A549 (cell line): ENCODE data around the gene MPRIP. TPM values are rescaled to one million over a fixed set of nuclear protein-coding genes. Genes with fewer than 3 reads are reported as not detected.

Source experiments
- ATAC-seq, 2 experiments: fragments of 200-7000 bp in 1 of 2; fragments of >200 bp in 1 of 2; cut with Nextera tagmentation in 1 of 2; cut with Tn5 transposase in 1 of 2; 3 replicates each; pipeline versions ENCODE4 v1.8.0 to v1.9.1; 2018 to 2020; ENCODE audit warnings: mild to moderate bottlenecking in 1 of 2, moderate library complexity in 1 of 2
- CTCF ChIA-PET: fragments of 300-600 bp; sonication (Branson Sonifier 250); formaldehyde crosslinking; extraction: SDS; loops from one replicate; lab custom pipeline; 2021; ENCODE audit warnings: antibody characterized with exemption, inconsistent platforms; lab: Yijun Ruan, JAX
- POLR2A ChIA-PET: fragments of 350-600 bp; formaldehyde crosslinking; extraction: SDS; loops from one replicate; lab custom pipeline; 2021; ENCODE audit warnings: antibody characterized with exemption, inconsistent platforms; lab: Yijun Ruan, JAX
- DNase-seq, 2 experiments: peaks; one replicate each; pipeline versions ENCODE4 v3.0.0 to v3.0.0-alpha.2; 2011 to 2016; ENCODE audit warnings: low read depth in 1 of 2, low spot score in 1 of 2
- FAIRE-seq: peaks from 2 replicates; lab custom pipeline; 2011; peaks lifted over from hg19 to GRCh38; lab: Jason Lieb, UNC
- H3K27ac ChIP-seq, 2 experiments: fragments of >200 bp; sonication (Bioruptor Twin); formaldehyde crosslinking; 3 replicates each; pipeline ENCODE4 v1.5.1; 2016 to 2017
- H3K4me1 ChIP-seq: fragments of >200 bp; sonication (Bioruptor Twin); formaldehyde crosslinking; 3 replicates; pipeline ENCODE4 v1.6.1; 2016
- H3K4me2 ChIP-seq: fragments of >200 bp; sonication (Bioruptor Twin); formaldehyde crosslinking; 3 replicates; pipeline ENCODE4 v1.6.1; 2016
- H3K4me3 ChIP-seq: fragments of >200 bp; sonication (Bioruptor Twin); formaldehyde crosslinking; 3 replicates; pipeline ENCODE4 v1.5.1; 2016
- H3K9me3 ChIP-seq: fragments of >200 bp; sonication (Bioruptor Twin); formaldehyde crosslinking; 3 replicates; pipeline ENCODE4 v1.6.1; 2016
- ATOH8 ChIP-seq: fragments of 250-450 bp; sonication (Bioruptor Pico); IDR thresholded peaks from 2 replicates; pipeline ENCODE4 v1.5.0; 2020; ENCODE audit warnings: low read depth, mild to moderate bottlenecking, moderate library complexity
- BHLHE40 ChIP-seq: IDR thresholded peaks from 2 replicates; pipeline ENCODE4 v1.6.1; 2012; ENCODE audit warnings: low read depth, low read length, inconsistent platforms
- CBX2 ChIP-seq: fragments of 200-600 bp; sonication (generic); IDR thresholded peaks from 2 replicates; pipeline ENCODE4 v1.6.1; 2016; ENCODE audit warnings: low read depth, mild to moderate bottlenecking, borderline replicate concordance
- CBX8 ChIP-seq: fragments of 200-600 bp; sonication (generic); IDR thresholded peaks from 2 replicates; pipeline ENCODE4 v1.6.1; 2016
- CEBPB ChIP-seq, 2 experiments: fragments of >200 bp in 1 of 2; sonication (Bioruptor Twin) in 1 of 2; formaldehyde crosslinking in 1 of 2; IDR thresholded peaks; 2 replicates each; pipeline ENCODE4 v1.6.1; 2012 to 2016
- E2F6 ChIP-seq: IDR thresholded peaks from 2 replicates; pipeline ENCODE4 v1.6.1; 2012; ENCODE audit warnings: low read depth, borderline replicate concordance
- EHF ChIP-seq: fragments of 250-450 bp; sonication (Bioruptor Pico); IDR thresholded peaks from 2 replicates; pipeline ENCODE4 v1.5.0; 2020; ENCODE audit warnings: mild to moderate bottlenecking
- ELK1 ChIP-seq: fragments of 150-350 bp; IDR thresholded peaks from 2 replicates; pipeline ENCODE4 v1.6.1; 2014; ENCODE audit warnings: low read depth, mild to moderate bottlenecking, low read length
- FOXS1 ChIP-seq: fragments of 250-450 bp; sonication (Bioruptor Pico); IDR thresholded peaks from 2 replicates; pipeline ENCODE4 v1.5.0; 2020; ENCODE audit warnings: mild to moderate bottlenecking, moderate library complexity
- HEYL ChIP-seq: fragments of 250-450 bp; sonication (Bioruptor Pico); IDR thresholded peaks from 2 replicates; pipeline ENCODE4 v1.8.0; 2021; ENCODE audit warnings: mild to moderate bottlenecking, moderate library complexity
- HOXA7 ChIP-seq: fragments of 250-450 bp; sonication (Bioruptor Pico); IDR thresholded peaks from 2 replicates; pipeline ENCODE4 v1.5.0; 2020; ENCODE audit warnings: mild to moderate bottlenecking, moderate library complexity
- MAFK ChIP-seq: fragments of 450-650 bp; IDR thresholded peaks from 2 replicates; pipeline ENCODE4 v1.6.1; 2014; ENCODE audit not compliant: partially characterized antibody
- MAZ ChIP-seq: fragments of 150-350 bp; IDR thresholded peaks from 2 replicates; pipeline ENCODE4 v1.6.1; 2014; ENCODE audit warnings: antibody characterized with exemption, low read depth, low read length, borderline replicate concordance
- NFE2L2 ChIP-seq: fragments of 150-350 bp; conservative IDR thresholded peaks from 2 replicates; pipeline ENCODE4 v1.6.1; 2014; ENCODE audit warnings: low read length
- NPAS2 ChIP-seq: fragments of 250-450 bp; sonication (Bioruptor Pico); IDR thresholded peaks from 2 replicates; pipeline ENCODE4 v1.8.0; 2022; ENCODE audit warnings: mild to moderate bottlenecking, moderate library complexity, borderline replicate concordance
- NR3C1 ChIP-seq: fragments of >200 bp; sonication (Bioruptor Twin); formaldehyde crosslinking; IDR thresholded peaks from 3 replicates; pipeline ENCODE4 v1.6.1; 2017
- SMC3 ChIP-seq: fragments of >200 bp; sonication (Bioruptor Twin); formaldehyde crosslinking; IDR thresholded peaks from 3 replicates; pipeline ENCODE4 v1.6.1; 2018; ENCODE audit warnings: inconsistent platforms
- SREBF2 ChIP-seq: fragments of 450-650 bp; IDR thresholded peaks from 2 replicates; pipeline ENCODE4 v1.6.1; 2014; ENCODE audit warnings: mild to moderate bottlenecking, moderate library complexity
- ZFP36 ChIP-seq: fragments of 450-650 bp; IDR thresholded peaks from 2 replicates; pipeline ENCODE4 v1.6.1; 2014; ENCODE audit warnings: borderline replicate concordance; ENCODE audit not compliant: partially characterized antibody
- ZNF302 ChIP-seq: fragments of 250-450 bp; sonication (Bioruptor Pico); IDR thresholded peaks from 2 replicates; pipeline ENCODE4 v1.9.0; 2021; ENCODE audit warnings: inconsistent platforms, mild to moderate bottlenecking, moderate library complexity
- ZSCAN20 ChIP-seq: fragments of 250-450 bp; sonication (Bioruptor Pico); IDR thresholded peaks from 2 replicates; pipeline ENCODE4 v1.8.0; 2022; ENCODE audit warnings: mild to moderate bottlenecking, moderate library complexity
- WGBS: methylation state at CpG from one replicate; pipeline ENCODE4 v1.1.6; 2017; ENCODE audit errors: missing lambda C conversion rate; 5-methylcytosine and 5-hydroxymethylcytosine counted together
- polyA plus RNA-seq, 4 experiments: library from polyadenylated mRNA; depleted of rRNA in 3 of 4; stranded (reverse); fragments of >200 nt; fragmentation: RNase III in 1 of 4; extraction: RNeasy Plus Mini Kit Qiagen cat#74134 plus additional on column Dnase treatment in 1 of 4; gene quantifications; 2 replicates in 3 of 4; 3 replicates in 1 of 4; pipeline ENCODE4 v1.2.3, GENCODE V29; 2011 to 2017
- TF ChIP-seq, protein P1 (sequence below): fragments of 200-600 bp; sonication (generic); IDR thresholded peaks from 2 replicates; pipeline ENCODE4 v1.6.1; 2016; ENCODE audit warnings: antibody characterized with exemption, mild to moderate bottlenecking, moderate library complexity
- TF ChIP-seq, protein P2 (sequence below): IDR thresholded peaks from 2 replicates; pipeline ENCODE4 v1.6.1; 2012
- TF ChIP-seq, protein P3 (sequence below): fragments of >200 bp; sonication (Bioruptor Twin); formaldehyde crosslinking; IDR thresholded peaks from 3 replicates; pipeline ENCODE4 v1.6.1; 2016

MPRIP gene
- polyA plus RNA-seq, 2 of the 4 experiments (the other 2 are of a cell fraction): 147 to 228 TPM

DNA sequence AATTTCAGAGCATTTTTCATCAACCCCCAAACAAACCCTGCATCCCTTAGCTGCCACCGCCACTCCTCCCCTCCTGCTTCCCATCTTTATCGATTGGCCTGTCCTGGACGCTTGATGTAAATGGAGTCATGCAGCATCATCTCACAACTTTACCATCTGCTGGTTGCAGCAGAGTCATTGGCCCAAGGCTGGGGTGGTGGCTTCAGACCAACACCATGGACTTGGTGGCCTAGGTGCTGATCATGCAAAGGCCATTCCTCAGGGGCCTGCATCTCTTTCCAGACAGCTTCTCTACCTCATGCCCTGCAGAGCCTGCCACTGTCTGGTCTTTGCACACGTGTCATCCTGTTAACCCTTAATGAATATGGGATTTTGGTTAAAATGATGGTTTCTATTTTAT is 73.4 kb downstream of the MPRIP start:
- peak overlapping the region in 1 of 2 experiments; percentile 33; a peak in 1 of 6 replicates for H3K27ac ChIP-seq
- 97% methylated on average over 4 of the region's 4 CpGs for WGBS
- ChIA-PET CTCF (interaction anchor here (1.4 to 1.5 kb wide), 3 partner anchors 10 to 118 kb away, joined by 4 to 8 read pairs (median 5); no protein-coding TSS in a partner anchor), POLR2A (no interaction called here)
- H3K4me3 ChIP-seq: no peak overlapping the region
- FAIRE-seq: no peak
- no peak overlapping the region for H3K4me2 ChIP-seq
- H3K9me3 ChIP-seq: no peaks in the 10 kb centered on the region
- no peak for DNase-seq
- peaks cover 87% of the 10 kb centered on the region for H3K4me1 ChIP-seq
- TF ChIP-seq ZSCAN20 (CRISPR knock-in tag) (no peak), CBX8 (no peak), EHF (CRISPR knock-in tag) (no peak), FOXS1 (CRISPR knock-in tag) (no peak), BHLHE40 (no peak), MAZ (no peak), ZNF302 (CRISPR knock-in tag) (no peak), NFE2L2 (no peak)
- TF ChIP-seq, protein P1, sequence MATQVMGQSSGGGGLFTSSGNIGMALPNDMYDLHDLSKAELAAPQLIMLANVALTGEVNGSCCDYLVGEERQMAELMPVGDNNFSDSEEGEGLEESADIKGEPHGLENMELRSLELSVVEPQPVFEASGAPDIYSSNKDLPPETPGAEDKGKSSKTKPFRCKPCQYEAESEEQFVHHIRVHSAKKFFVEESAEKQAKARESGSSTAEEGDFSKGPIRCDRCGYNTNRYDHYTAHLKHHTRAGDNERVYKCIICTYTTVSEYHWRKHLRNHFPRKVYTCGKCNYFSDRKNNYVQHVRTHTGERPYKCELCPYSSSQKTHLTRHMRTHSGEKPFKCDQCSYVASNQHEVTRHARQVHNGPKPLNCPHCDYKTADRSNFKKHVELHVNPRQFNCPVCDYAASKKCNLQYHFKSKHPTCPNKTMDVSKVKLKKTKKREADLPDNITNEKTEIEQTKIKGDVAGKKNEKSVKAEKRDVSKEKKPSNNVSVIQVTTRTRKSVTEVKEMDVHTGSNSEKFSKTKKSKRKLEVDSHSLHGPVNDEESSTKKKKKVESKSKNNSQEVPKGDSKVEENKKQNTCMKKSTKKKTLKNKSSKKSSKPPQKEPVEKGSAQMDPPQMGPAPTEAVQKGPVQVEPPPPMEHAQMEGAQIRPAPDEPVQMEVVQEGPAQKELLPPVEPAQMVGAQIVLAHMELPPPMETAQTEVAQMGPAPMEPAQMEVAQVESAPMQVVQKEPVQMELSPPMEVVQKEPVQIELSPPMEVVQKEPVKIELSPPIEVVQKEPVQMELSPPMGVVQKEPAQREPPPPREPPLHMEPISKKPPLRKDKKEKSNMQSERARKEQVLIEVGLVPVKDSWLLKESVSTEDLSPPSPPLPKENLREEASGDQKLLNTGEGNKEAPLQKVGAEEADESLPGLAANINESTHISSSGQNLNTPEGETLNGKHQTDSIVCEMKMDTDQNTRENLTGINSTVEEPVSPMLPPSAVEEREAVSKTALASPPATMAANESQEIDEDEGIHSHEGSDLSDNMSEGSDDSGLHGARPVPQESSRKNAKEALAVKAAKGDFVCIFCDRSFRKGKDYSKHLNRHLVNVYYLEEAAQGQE: no peak
- TF ChIP-seq, all 56 proteins: peak for 0
- ATAC-seq: no peak

DNA sequence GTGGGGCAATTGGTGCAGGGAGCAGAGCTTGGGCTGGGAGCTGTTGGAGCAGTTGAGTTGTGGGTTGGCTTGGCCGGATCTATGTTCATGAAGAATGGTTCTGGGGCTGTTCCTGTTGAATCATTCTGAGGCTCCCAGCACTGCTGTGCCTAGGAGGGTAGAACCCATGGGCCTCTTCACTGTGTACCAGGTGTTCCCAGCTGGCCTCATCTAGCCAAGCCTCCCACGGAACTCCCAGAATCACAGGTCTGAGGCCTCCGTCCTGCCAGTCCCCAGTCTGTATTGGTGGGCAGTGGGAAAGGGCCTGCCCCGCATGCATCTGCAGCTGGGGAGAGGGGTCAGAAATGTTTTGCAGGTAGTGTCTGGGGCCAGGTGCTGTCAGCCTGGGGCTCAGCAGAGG is 74.1 kb downstream of the MPRIP start:
- Histone ChIP-seq H3K27ac (peak overlapping the region in 1 of 2 experiments; percentile 17; a peak in 1 of 6 replicates), H3K4me2 (no peak overlapping the region), H3K9me3 (no peaks in the 10 kb centered on the region), H3K4me1 (peaks cover 85% of the 10 kb centered on the region), H3K4me3 (no peak overlapping the region)
- no peak for FAIRE-seq
- TF ChIP-seq NR3C1 (no peak), CEBPB (IDR thresholded peaks at IDR 0.05) (no peak), ZFP36 (no peak), E2F6 (no peak), ATOH8 (CRISPR knock-in tag) (no peak), ELK1 (no peak), SREBF2 (no peak), CBX2 (no peak), HOXA7 (CRISPR knock-in tag) (no peak), SMC3 (no peak), MAFK (no peak), HEYL (CRISPR knock-in tag) (no peak), NPAS2 (CRISPR knock-in tag) (no peak)
- TF ChIP-seq, protein P2, sequence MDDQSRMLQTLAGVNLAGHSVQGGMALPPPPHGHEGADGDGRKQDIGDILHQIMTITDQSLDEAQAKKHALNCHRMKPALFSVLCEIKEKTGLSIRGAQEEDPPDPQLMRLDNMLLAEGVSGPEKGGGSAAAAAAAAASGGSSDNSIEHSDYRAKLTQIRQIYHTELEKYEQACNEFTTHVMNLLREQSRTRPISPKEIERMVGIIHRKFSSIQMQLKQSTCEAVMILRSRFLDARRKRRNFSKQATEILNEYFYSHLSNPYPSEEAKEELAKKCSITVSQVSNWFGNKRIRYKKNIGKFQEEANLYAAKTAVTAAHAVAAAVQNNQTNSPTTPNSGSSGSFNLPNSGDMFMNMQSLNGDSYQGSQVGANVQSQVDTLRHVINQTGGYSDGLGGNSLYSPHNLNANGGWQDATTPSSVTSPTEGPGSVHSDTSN: no peak
- TF ChIP-seq, protein P3, sequence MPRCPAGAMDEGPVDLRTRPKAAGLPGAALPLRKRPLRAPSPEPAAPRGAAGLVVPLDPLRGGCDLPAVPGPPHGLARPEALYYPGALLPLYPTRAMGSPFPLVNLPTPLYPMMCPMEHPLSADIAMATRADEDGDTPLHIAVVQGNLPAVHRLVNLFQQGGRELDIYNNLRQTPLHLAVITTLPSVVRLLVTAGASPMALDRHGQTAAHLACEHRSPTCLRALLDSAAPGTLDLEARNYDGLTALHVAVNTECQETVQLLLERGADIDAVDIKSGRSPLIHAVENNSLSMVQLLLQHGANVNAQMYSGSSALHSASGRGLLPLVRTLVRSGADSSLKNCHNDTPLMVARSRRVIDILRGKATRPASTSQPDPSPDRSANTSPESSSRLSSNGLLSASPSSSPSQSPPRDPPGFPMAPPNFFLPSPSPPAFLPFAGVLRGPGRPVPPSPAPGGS: no peak
- CTCF ChIA-PET: interaction anchor here (1.4 to 1.5 kb wide), 2 partner anchors 9 to 119 kb away, joined by 4 to 5 read pairs; no protein-coding TSS in a partner anchor
- POLR2A ChIA-PET: no interaction called here
- no peak for DNase-seq
- 95% methylated on average over 4 of the region's 4 CpGs for WGBS
- no peak for ATAC-seq
